Thoracic aorta (tissue), 2 donors: ENCODE measurements around the gene ETNK1. TPM values are rescaled to one million over a fixed set of nuclear protein-coding genes. Genes with fewer than 3 reads are reported as not detected.
A peak's percentile ranks its signal among the peaks of the same experiment; 100 is the strongest.

Experiments used
- ATAC-seq: fragments of 150-250 bp; one replicate; pipeline ENCODE4 v1.8.0; 2017; ENCODE audit warnings: low read depth; ENCODE audit not compliant: insufficient number of reproducible peaks, low FRiP score
- DNase-seq: peaks from one replicate; pipeline ENCODE4 v3.0.0-alpha.2; 2020; ENCODE audit warnings: low spot score
- H3K27ac ChIP-seq, 2 donors: fragments of 200-600 bp; sonication (generic); 1 replicate in 1 of 2; 2 replicates in 1 of 2; pipeline ENCODE4 v1.5.1; 2016; ENCODE audit warnings: mild to moderate bottlenecking in 2 of 2, moderate library complexity in 2 of 2
- H3K27me3 ChIP-seq: fragments of 200-600 bp; sonication (generic); replicated peaks from 2 replicates; pipeline ENCODE4 v1.6.0; 2016; ENCODE audit warnings: mild to moderate bottlenecking; ENCODE audit not compliant: insufficient read depth
- H3K36me3 ChIP-seq: fragments of 200-600 bp; sonication (generic); one replicate; pipeline ENCODE4 v1.5.1; 2016
- H3K4me1 ChIP-seq, 2 donors: fragments of 200-600 bp; sonication (generic); 1 replicate in 1 of 2; 2 replicates in 1 of 2; pipeline versions ENCODE4 v1.5.1 to v1.6.0; 2016; ENCODE audit warnings: low read depth in 2 of 2, mild to moderate bottlenecking in 1 of 2; ENCODE audit not compliant: control insufficient read depth in 1 of 2
- H3K4me3 ChIP-seq: fragments of 200-600 bp; sonication (generic); 2 replicates; pipeline ENCODE4 v1.5.1; 2016; ENCODE audit warnings: mild to moderate bottlenecking
- H3K9me3 ChIP-seq: fragments of 200-600 bp; sonication (generic); 2 replicates; pipeline ENCODE4 v1.5.1; 2016
- total RNA-seq, 2 donors: library from RNA; depleted of rRNA; stranded (reverse); fragments of >200 nt; gene quantifications; one replicate each; pipeline versions ENCODE4 v1.1.0 to v1.2.3, GENCODE V29; 2016
- TF ChIP-seq, protein P1 (sequence below): fragments of 200-600 bp; sonication (generic); IDR thresholded peaks from one replicate; pipeline ENCODE4 v1.5.1; 2019; ENCODE audit warnings: antibody characterized with exemption

The ETNK1 gene, protein sequence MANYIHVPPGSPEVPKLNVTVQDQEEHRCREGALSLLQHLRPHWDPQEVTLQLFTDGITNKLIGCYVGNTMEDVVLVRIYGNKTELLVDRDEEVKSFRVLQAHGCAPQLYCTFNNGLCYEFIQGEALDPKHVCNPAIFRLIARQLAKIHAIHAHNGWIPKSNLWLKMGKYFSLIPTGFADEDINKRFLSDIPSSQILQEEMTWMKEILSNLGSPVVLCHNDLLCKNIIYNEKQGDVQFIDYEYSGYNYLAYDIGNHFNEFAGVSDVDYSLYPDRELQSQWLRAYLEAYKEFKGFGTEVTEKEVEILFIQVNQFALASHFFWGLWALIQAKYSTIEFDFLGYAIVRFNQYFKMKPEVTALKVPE
- 10 to 100 TPM; 24.9 to 38.0 TPM for total RNA-seq

DNA sequence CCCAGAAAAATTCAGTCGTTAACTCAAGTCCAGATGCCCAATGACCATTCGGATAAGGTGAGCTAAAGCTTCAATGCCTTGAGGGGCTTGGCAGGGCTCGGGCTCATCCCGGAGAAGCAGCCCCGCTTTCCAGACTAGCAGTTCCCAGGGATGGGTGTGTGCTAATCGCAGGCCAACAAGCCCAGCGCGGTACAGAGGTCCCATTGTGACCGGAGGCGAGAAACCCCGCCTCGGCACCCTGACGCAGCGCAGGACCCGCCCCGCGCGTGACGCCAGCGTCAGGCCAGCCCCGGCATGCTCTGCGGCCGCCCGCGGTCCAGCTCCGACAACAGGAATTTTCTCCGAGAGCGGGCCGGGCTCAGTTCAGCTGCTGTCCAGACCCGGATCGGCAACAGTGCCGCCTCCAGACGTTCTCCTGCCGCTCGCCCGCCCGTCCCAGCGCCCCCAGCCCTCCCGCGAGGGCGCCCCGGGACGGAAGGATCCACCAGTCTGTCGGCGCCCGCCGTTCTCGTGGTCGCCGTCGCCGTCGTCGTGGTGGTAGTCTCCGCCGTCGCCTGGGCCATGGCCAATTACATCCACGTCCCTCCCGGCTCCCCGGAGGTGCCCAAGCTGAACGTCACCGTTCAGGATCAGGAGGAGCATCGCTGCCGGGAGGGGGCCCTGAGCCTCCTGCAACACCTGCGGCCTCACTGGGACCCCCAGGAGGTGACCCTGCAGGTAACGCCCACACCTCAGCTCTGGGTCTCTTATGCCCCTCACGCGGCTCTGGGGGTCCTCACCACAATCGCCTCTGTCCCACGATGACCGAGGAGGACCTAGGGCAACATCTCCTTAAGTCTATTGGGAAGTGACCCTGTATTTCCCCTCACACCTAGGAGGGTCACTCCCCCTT lies at the start of gene ETNK1:
ETNK1 (plus strand) TSS at position 302 of the 892 bp plus-strand sequence; CDS start at position 562, 260 bp downstream.
- Histone ChIP-seq H3K9me3 (no peaks in the 10 kb centered on the region), H3K4me3 (peak within 1 kb of the TSS; percentile 94), H3K4me1 (peaks cover 30 to 38% of the 10 kb centered on the region in 2 donors), H3K36me3 (no peaks in the 10 kb centered on the region), H3K27me3 (no peaks in the 10 kb centered on the region), H3K27ac (peak within 1 kb of the TSS; percentile 92 to 94)
- ATAC-seq, result peak; percentile 86
- peak; percentile 66 for DNase-seq
- TF ChIP-seq, protein P1, sequence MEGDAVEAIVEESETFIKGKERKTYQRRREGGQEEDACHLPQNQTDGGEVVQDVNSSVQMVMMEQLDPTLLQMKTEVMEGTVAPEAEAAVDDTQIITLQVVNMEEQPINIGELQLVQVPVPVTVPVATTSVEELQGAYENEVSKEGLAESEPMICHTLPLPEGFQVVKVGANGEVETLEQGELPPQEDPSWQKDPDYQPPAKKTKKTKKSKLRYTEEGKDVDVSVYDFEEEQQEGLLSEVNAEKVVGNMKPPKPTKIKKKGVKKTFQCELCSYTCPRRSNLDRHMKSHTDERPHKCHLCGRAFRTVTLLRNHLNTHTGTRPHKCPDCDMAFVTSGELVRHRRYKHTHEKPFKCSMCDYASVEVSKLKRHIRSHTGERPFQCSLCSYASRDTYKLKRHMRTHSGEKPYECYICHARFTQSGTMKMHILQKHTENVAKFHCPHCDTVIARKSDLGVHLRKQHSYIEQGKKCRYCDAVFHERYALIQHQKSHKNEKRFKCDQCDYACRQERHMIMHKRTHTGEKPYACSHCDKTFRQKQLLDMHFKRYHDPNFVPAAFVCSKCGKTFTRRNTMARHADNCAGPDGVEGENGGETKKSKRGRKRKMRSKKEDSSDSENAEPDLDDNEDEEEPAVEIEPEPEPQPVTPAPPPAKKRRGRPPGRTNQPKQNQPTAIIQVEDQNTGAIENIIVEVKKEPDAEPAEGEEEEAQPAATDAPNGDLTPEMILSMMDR, result no peak

DNA sequence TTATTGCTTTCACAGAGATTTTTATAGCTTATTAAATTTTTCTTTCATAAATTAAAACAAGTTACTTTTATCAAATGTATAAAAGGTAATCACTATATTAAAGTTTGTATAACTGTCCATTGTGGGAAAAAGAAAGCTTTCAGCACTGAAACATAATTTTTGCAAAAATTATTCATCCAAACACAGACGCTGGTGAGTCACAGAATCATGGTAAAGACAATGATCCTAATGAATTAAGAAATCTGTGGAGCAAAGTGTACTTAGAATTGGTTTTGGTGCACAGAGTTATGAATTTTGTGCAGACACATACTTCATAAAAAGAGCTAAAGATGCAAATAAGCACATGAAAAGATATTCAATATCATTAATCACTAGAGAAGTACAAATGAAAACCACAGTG lies 48.9 kb upstream of the ETNK1 start:
- H3K4me1 ChIP-seq, result no peaks in the 10 kb centered on the region
- H3K36me3 ChIP-seq, result no peaks in the 10 kb centered on the region
- ATAC-seq, result no peak
- TF ChIP-seq, protein P1, result no peak
- no peak overlapping the region for H3K27ac ChIP-seq
- DNase-seq, result no peak
- H3K27me3 ChIP-seq, result no peaks in the 10 kb centered on the region
- H3K4me3 ChIP-seq, result no peak overlapping the region
- no peaks in the 10 kb centered on the region for H3K9me3 ChIP-seq

DNA sequence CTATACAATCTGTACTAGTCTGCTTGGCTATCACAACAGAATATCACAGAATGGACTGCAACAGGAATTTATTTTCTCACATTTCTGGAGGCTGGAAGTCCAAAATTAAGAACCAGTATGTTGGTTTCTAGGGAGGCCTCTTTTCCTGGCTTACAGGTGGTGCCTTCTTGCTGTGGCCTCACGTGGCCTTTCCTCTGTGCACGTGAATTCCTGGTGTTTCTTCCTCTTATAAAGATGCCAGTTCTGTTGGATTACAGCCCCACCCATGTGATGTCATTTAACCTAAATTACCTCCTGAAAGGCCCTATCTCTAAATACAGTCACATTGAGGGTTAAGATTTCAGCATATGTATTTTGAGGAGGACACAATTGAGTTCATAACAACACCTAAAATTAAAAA lies 48.5 kb upstream of the ETNK1 start:
- Histone ChIP-seq H3K9me3 (no peaks in the 10 kb centered on the region), H3K4me1 (no peaks in the 10 kb centered on the region), H3K4me3 (no peak overlapping the region), H3K27ac (no peak overlapping the region), H3K36me3 (no peaks in the 10 kb centered on the region), H3K27me3 (no peaks in the 10 kb centered on the region)
- DNase-seq (no peak), ATAC-seq (no peak)
- TF ChIP-seq, protein P1, result no peak

DNA sequence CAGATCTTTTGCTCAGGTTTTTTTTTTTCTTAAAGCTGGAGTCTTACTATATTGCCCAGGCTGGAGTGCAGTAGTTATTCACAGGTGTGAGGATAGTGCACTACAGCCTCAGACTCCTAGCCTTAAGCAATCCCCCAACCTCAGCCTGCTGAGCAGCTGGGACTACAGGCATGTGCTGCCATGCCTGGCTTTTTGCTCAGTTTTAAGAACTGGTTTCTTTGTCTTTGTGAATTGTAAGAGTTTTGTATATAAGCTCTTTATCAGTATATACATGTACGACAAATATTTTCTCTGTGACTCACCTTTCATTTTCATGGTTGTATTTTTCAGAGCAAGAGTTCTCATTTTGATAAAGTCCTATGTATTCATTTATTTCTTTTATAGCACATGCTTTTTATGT lies 47.3 kb upstream of the ETNK1 start:
- Histone ChIP-seq H3K4me3 (no peak overlapping the region), H3K9me3 (no peaks in the 10 kb centered on the region)
- TF ChIP-seq, protein P1, result no peak

DNA sequence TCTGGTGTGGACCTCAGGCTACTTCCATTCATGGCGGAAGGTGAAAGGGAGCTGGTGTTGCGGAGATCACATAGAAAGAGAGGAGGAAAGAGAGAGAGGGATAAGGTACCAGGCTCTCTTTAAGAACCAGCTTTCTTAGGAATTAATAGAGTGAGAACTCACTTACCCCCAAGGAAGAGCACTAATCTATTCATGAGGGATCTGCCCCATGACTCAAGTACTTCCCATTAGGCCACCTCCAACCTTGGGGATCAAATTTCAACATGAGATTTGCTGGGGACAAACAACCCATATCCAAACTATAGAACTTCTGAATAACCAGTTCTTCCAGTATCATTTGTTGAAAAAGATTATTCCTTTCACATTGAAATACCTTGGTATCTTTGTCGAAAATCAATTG lies 46.6 kb upstream of the ETNK1 start:
- Histone ChIP-seq H3K36me3 (no peaks in the 10 kb centered on the region), H3K4me3 (no peak overlapping the region), H3K9me3 (no peaks in the 10 kb centered on the region), H3K4me1 (no peaks in the 10 kb centered on the region), H3K27me3 (no peaks in the 10 kb centered on the region), H3K27ac (no peak overlapping the region)
- TF ChIP-seq, protein P1, result no peak
- no peak for ATAC-seq
- DNase-seq, result no peak

More for the DNA sequence above, 47.3 kb upstream of the ETNK1 start:
- H3K27me3 ChIP-seq, result no peaks in the 10 kb centered on the region
- H3K4me1 ChIP-seq, result no peaks in the 10 kb centered on the region
- no peak for ATAC-seq
- H3K36me3 ChIP-seq, result no peaks in the 10 kb centered on the region
- no peak for DNase-seq
- H3K27ac ChIP-seq, result no peak overlapping the region
